Heart left ventricle (tissue), 13 donors: ENCODE measurements around the gene LHX4.

Source experiments
- CTCF ChIP-seq, 12 donors: fragments of 200-600 bp; sonication (generic) in 4 of 12; IDR thresholded peaks; one replicate each; pipeline versions ENCODE4 v1.5.0 to v1.8.0; 2018 to 2022; ENCODE audit warnings: antibody characterized with exemption in 12 of 12, mild to moderate bottlenecking in 5 of 12
- POLR2A ChIP-seq, 2 donors: fragments of 450-650 bp; IDR thresholded peaks; one replicate each; pipeline ENCODE4 v1.6.1; 2017; ENCODE audit warnings: antibody characterized with exemption in 2 of 2, mild to moderate bottlenecking in 2 of 2, moderate library complexity in 2 of 2
- donor health status: ischemic (EF 13 %, LVEDD 7.1; RV severe dilation, severe dysfunction).
- donor health status: DM: no; HTN: yes; CAD: no.
- donor health status: DM: no; HTN: no; CAD: no.
- donor health status: ischemic (EF 25% LVEDD 6.9; RV normal size, moderate dysfunction).
- donor health status: ischemic (EF 25% LVEDD 5.7; RV mildly dilated, moderate dysfunction).
- donor health status: ischemic (EF 35%, LVEDD 5.7; RV mildly dilated, moderate dysfunction).
- donor health status: nonischemic (EF 11% LVEDD 7.7; RV severe dilation, severe dysfunction).
- donor health status: DM: yes; HTN: yes; CAD: no.
- donor health status: PGD.
- donor health status: ischemic (EF 29% LVEDD 5.4; RV normal size, mild dysfunction).
- donor health status: nonischemic (EF 23%, LVEDD 6.1; RV moderate dilation, normal function).

GRCh38 chr1:180267761-180268555 lies 37.9 kb downstream of the LHX4 start:
- TF ChIP-seq POLR2A (IDR thresholded peaks at IDR 0.05) = no peak
- TF ChIP-seq CTCF (IDR thresholded peaks at IDR 0.05) = no peak
